GM23338 (cell line): Measurements from ENCODE around the gene FRMD4A. TPM values are rescaled to one million over a fixed set of nuclear protein-coding genes. Genes with fewer than 3 reads are reported as not detected.

ENCODE experiments used
- ATAC-seq: fragments of 200-7000 bp; cut with Tn5 transposase; 3 replicates; pipeline ENCODE4 v1.9.1; 2020
- DNase-seq: peaks from one replicate; pipeline ENCODE4 v3.0.0-alpha.2; 2015; ENCODE audit warnings: low spot score
- H2AFZ ChIP-seq: fragments of 200-600 bp; sonication (generic); 2 replicates; pipeline ENCODE4 v1.8.0; 2016; ENCODE audit warnings: antibody characterized with exemption, mild to moderate bottlenecking, moderate library complexity
- H3F3A ChIP-seq: fragments of 200-600 bp; sonication (generic); replicated peaks from 2 replicates; pipeline ENCODE4 v1.8.0; 2017; ENCODE audit warnings: antibody characterized with exemption, mixed run types, low read depth
- H3K27ac ChIP-seq: fragments of 200-600 bp; sonication (generic); 2 replicates; pipeline ENCODE4 v1.6.1; 2016; ENCODE audit warnings: low read depth
- H3K27me3 ChIP-seq: fragments of 200-600 bp; sonication (generic); 2 replicates; pipeline ENCODE4 v1.8.0; 2016; ENCODE audit warnings: mild to moderate bottlenecking, mixed run types, moderate library complexity; ENCODE audit not compliant: insufficient read depth
- H3K36me3 ChIP-seq: fragments of 200-600 bp; sonication (generic); 2 replicates; pipeline ENCODE4 v1.8.0; 2016; ENCODE audit warnings: mild to moderate bottlenecking; ENCODE audit not compliant: insufficient read depth
- H3K4me1 ChIP-seq: fragments of 200-600 bp; sonication (generic); 2 replicates; pipeline ENCODE4 v1.8.0; 2016; ENCODE audit warnings: mild to moderate bottlenecking, moderate library complexity; ENCODE audit not compliant: insufficient read depth
- H3K4me2 ChIP-seq: fragments of 200-600 bp; sonication (generic); 2 replicates; pipeline ENCODE4 v1.7.1; 2017; ENCODE audit warnings: mixed run types
- H3K4me3 ChIP-seq: fragments of 200-600 bp; sonication (generic); 2 replicates; pipeline ENCODE4 v1.6.1; 2016; ENCODE audit warnings: mixed run types
- H3K79me2 ChIP-seq: fragments of 200-600 bp; sonication (generic); replicated peaks from 2 replicates; pipeline ENCODE4 v1.8.0; 2017; ENCODE audit warnings: mild to moderate bottlenecking; ENCODE audit not compliant: insufficient read depth
- H3K9me2 ChIP-seq: fragments of 200-600 bp; sonication (generic); 2 replicates; pipeline ENCODE4 v1.8.0; 2017; ENCODE audit not compliant: insufficient read depth
- H4K20me1 ChIP-seq: fragments of 200-600 bp; sonication (generic); replicated peaks from 2 replicates; pipeline ENCODE4 v1.8.0; 2017; ENCODE audit warnings: mild to moderate bottlenecking; ENCODE audit not compliant: insufficient read depth
- H3K27ac Mint-ChIP-seq: 2 replicates; pipeline ENCODE4 v1.8.0; 2020; ENCODE audit warnings: inconsistent platforms, mild to moderate bottlenecking, moderate library complexity, mixed read lengths
- H3K27me3 Mint-ChIP-seq: 3 replicates; pipeline ENCODE4 v1.8.0; 2022; ENCODE audit warnings: low read depth, mild to moderate bottlenecking, moderate library complexity, mixed read lengths, inconsistent platforms; ENCODE audit not compliant: insufficient read depth, poor library complexity
- H3K36me3 Mint-ChIP-seq: 3 replicates; pipeline ENCODE4 v1.8.0; 2021; ENCODE audit warnings: low read depth, mild to moderate bottlenecking, inconsistent platforms, moderate library complexity, mixed read lengths
- H3K4me1 Mint-ChIP-seq: 3 replicates; pipeline ENCODE4 v1.8.0; 2020; ENCODE audit warnings: mild to moderate bottlenecking, inconsistent platforms, mixed read lengths
- H3K4me3 Mint-ChIP-seq: 3 replicates; pipeline ENCODE4 v1.8.0; 2021; ENCODE audit warnings: moderate library complexity, mild to moderate bottlenecking, inconsistent platforms, mixed read lengths
- H3K9me3 Mint-ChIP-seq: 3 replicates; pipeline ENCODE4 v1.8.0; 2020; ENCODE audit warnings: moderate library complexity, mild to moderate bottlenecking, inconsistent platforms, mixed read lengths
- CREB1 ChIP-seq: fragments of 250-450 bp; sonication (Bioruptor Pico); IDR thresholded peaks from 2 replicates; pipeline ENCODE4 v1.5.0; 2020; ENCODE audit warnings: low read depth, mild to moderate bottlenecking, moderate library complexity
- EZH2 ChIP-seq: fragments of 200-600 bp; sonication (generic); IDR thresholded peaks from one replicate; pipeline ENCODE4 v1.8.0; 2017; ENCODE audit warnings: antibody characterized with exemption, mild to moderate bottlenecking, low read depth; ENCODE audit not compliant: unreplicated experiment
- EZH2phosphoT487 ChIP-seq: fragments of 200-600 bp; sonication (generic); IDR thresholded peaks from one replicate; pipeline ENCODE4 v1.8.1; 2018; ENCODE audit warnings: antibody characterized with exemption; ENCODE audit not compliant: unreplicated experiment
- JUNB ChIP-seq: IDR thresholded peaks from one replicate; pipeline ENCODE4 v1.6.1; 2016; ENCODE audit warnings: antibody characterized with exemption; ENCODE audit not compliant: unreplicated experiment
- NANOG ChIP-seq: IDR thresholded peaks from 2 replicates; pipeline ENCODE4 v1.6.1; 2016; ENCODE audit warnings: antibody characterized with exemption, borderline replicate concordance
- POLR2AphosphoS5 ChIP-seq: IDR thresholded peaks from 2 replicates; pipeline ENCODE4 v1.6.1; 2016; ENCODE audit warnings: antibody characterized with exemption, low read depth
- STAT1 ChIP-seq: IDR thresholded peaks from one replicate; pipeline ENCODE4 v1.6.1; 2016; ENCODE audit warnings: antibody characterized with exemption; ENCODE audit not compliant: unreplicated experiment
- ZNF114 ChIP-seq: fragments of 250-450 bp; sonication (Bioruptor Pico); IDR thresholded peaks from 2 replicates; pipeline ENCODE4 v1.5.0; 2020; ENCODE audit warnings: mild to moderate bottlenecking, moderate library complexity
- ZNF331 ChIP-seq: fragments of 250-450 bp; sonication (Bioruptor Pico); IDR thresholded peaks from 2 replicates; pipeline ENCODE4 v1.5.0; 2020; ENCODE audit warnings: low read depth, mild to moderate bottlenecking, moderate library complexity
- ZNF462 ChIP-seq: fragments of 250-450 bp; sonication (Bioruptor Pico); IDR thresholded peaks from 2 replicates; pipeline ENCODE4 v1.5.0; 2020; ENCODE audit warnings: mild to moderate bottlenecking, moderate library complexity
- polyA plus RNA-seq: library from polyadenylated mRNA; unstranded; fragments of >200 nt; fragmentation: Nextera tagmentation; extraction: Ambion mirVana; gene quantifications from 2 replicates; pipeline ENCODE4 v1.2.1, GENCODE V29; 2016
- total RNA-seq: library from RNA; depleted of rRNA; stranded (reverse); fragments of >200 nt; shearing (Covaris generic); gene quantifications from 2 replicates; pipeline ENCODE4 v1.2.3, GENCODE V29; 2014
- TF ChIP-seq, protein P1 (sequence below): IDR thresholded peaks from 2 replicates; pipeline ENCODE4 v1.6.1; 2016; ENCODE audit warnings: antibody characterized with exemption
- TF ChIP-seq, protein P2 (sequence below): IDR thresholded peaks from one replicate; pipeline ENCODE4 v1.6.1; 2018; ENCODE audit warnings: antibody characterized with exemption; ENCODE audit not compliant: unreplicated experiment
- TF ChIP-seq, protein P3 (sequence below), 2 experiments: fragments of 200-600 bp in 1 of 2; sonication (generic) in 1 of 2; conservative IDR thresholded peaks; 2 replicates each; pipeline versions ENCODE4 v1.5.1 to v1.6.1; 2016 to 2017; ENCODE audit warnings: antibody characterized with exemption in 2 of 2, low read depth in 2 of 2, mild to moderate bottlenecking in 2 of 2, moderate library complexity in 1 of 2

FRMD4A gene
- total and polyA plus RNA-seq, 2 experiments from 2014 or later, result 14.0 to 20.1 TPM

DNA sequence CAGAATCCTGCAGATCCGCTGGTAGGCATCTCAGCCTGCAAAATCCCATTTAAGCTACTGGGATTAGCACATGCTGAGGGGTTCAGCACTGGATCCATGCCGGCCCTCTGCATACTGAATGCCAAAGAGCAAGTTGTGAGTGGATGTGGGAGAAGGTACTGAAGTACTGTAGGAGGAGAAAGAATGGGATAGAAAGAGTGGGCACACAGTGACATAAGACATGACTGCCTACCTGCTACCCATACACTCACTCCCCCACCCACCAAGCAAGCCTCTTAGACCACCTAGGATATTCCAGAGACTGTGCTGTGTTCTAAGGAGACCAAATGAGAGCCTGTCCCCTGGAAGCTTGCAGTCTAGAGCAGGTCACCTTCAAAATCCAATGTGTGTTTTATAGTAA lies 215.9 kb downstream of the FRMD4A start:
- H3K27me3 Mint-ChIP-seq, result peaks cover 6% of the 10 kb centered on the region
- peaks cover 3% of the 10 kb centered on the region; the same call in 1 of the 2 replicates for H3K9me2 ChIP-seq
- H3K27me3 ChIP-seq, result no peaks in the 10 kb centered on the region
- no peaks in the 10 kb centered on the region for H3K36me3 Mint-ChIP-seq
- H3K36me3 ChIP-seq, result no peaks in the 10 kb centered on the region
- H3K4me3 ChIP-seq, result no peak overlapping the region
- no peak overlapping the region for H3K27ac ChIP-seq
- H3K4me2 ChIP-seq, result no peak overlapping the region
- no peaks in the 10 kb centered on the region for H3K4me1 ChIP-seq
- H3K9me3 Mint-ChIP-seq, result no peaks in the 10 kb centered on the region
- no peak overlapping the region for H3K27ac Mint-ChIP-seq
- peaks cover 16% of the 10 kb centered on the region for H3K4me1 Mint-ChIP-seq
- H3K4me3 Mint-ChIP-seq, result no peak overlapping the region
- no peaks in the 10 kb centered on the region for H4K20me1 ChIP-seq
- no peaks in the 10 kb centered on the region for H3F3A ChIP-seq
- DNase-seq (no peak), ATAC-seq (no peak)
- TF ChIP-seq CREB1 (CRISPR knock-in tag) (no peak), NANOG (no peak), ZNF462 (CRISPR knock-in tag) (no peak), EZH2phosphoT487 (no peak), POLR2AphosphoS5 (no peak), ZNF114 (CRISPR knock-in tag) (no peak), ZNF331 (CRISPR knock-in tag) (no peak), JUNB (no peak), EZH2 (no peak), STAT1 (no peak)
- TF ChIP-seq, protein P1, sequence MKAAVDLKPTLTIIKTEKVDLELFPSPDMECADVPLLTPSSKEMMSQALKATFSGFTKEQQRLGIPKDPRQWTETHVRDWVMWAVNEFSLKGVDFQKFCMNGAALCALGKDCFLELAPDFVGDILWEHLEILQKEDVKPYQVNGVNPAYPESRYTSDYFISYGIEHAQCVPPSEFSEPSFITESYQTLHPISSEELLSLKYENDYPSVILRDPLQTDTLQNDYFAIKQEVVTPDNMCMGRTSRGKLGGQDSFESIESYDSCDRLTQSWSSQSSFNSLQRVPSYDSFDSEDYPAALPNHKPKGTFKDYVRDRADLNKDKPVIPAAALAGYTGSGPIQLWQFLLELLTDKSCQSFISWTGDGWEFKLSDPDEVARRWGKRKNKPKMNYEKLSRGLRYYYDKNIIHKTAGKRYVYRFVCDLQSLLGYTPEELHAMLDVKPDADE, result no peak
- TF ChIP-seq, protein P2, sequence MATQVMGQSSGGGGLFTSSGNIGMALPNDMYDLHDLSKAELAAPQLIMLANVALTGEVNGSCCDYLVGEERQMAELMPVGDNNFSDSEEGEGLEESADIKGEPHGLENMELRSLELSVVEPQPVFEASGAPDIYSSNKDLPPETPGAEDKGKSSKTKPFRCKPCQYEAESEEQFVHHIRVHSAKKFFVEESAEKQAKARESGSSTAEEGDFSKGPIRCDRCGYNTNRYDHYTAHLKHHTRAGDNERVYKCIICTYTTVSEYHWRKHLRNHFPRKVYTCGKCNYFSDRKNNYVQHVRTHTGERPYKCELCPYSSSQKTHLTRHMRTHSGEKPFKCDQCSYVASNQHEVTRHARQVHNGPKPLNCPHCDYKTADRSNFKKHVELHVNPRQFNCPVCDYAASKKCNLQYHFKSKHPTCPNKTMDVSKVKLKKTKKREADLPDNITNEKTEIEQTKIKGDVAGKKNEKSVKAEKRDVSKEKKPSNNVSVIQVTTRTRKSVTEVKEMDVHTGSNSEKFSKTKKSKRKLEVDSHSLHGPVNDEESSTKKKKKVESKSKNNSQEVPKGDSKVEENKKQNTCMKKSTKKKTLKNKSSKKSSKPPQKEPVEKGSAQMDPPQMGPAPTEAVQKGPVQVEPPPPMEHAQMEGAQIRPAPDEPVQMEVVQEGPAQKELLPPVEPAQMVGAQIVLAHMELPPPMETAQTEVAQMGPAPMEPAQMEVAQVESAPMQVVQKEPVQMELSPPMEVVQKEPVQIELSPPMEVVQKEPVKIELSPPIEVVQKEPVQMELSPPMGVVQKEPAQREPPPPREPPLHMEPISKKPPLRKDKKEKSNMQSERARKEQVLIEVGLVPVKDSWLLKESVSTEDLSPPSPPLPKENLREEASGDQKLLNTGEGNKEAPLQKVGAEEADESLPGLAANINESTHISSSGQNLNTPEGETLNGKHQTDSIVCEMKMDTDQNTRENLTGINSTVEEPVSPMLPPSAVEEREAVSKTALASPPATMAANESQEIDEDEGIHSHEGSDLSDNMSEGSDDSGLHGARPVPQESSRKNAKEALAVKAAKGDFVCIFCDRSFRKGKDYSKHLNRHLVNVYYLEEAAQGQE, result no peak
- TF ChIP-seq, protein P3, sequence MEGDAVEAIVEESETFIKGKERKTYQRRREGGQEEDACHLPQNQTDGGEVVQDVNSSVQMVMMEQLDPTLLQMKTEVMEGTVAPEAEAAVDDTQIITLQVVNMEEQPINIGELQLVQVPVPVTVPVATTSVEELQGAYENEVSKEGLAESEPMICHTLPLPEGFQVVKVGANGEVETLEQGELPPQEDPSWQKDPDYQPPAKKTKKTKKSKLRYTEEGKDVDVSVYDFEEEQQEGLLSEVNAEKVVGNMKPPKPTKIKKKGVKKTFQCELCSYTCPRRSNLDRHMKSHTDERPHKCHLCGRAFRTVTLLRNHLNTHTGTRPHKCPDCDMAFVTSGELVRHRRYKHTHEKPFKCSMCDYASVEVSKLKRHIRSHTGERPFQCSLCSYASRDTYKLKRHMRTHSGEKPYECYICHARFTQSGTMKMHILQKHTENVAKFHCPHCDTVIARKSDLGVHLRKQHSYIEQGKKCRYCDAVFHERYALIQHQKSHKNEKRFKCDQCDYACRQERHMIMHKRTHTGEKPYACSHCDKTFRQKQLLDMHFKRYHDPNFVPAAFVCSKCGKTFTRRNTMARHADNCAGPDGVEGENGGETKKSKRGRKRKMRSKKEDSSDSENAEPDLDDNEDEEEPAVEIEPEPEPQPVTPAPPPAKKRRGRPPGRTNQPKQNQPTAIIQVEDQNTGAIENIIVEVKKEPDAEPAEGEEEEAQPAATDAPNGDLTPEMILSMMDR (conservative IDR thresholded peaks at IDR 0.05; ENCODE audit: low read depth in 2 of 2), result no peak
- H2AFZ ChIP-seq, result no peak overlapping the region
- H3K79me2 ChIP-seq, result no peaks in the 10 kb centered on the region
